Measurements from ENCODE around the gene PDE1C.
"Not testable (repeated sequence)": the region's sequence is repeated elsewhere in the genome, so short reads cannot be mapped to it uniquely, and the experiment has no call there.

The PDE1C gene

GRCh38 chr7:32023376-32023775 lies 46.8 kb downstream of the PDE1C start:
- POLR2A ChIA-PET: no interaction called here
- no peak for DNase-seq (ENCODE audit: extremely low spot score)
- CTCF ChIA-PET: no interaction called here
- no peak for TF ChIP-seq FOXM1 (IDR thresholded peaks at IDR 0.05; ENCODE audit: borderline replicate concordance)
- no peak for TF ChIP-seq PKNOX1 (IDR thresholded peaks at IDR 0.05)

- DNase-seq (ENCODE audit: extremely low spot score): no peak
- ChIA-PET POLR2A (no interaction called here), CTCF (no interaction called here)
- no peak for TF ChIP-seq LEF1 (IDR thresholded peaks at IDR 0.05; ENCODE audit: borderline replicate concordance)
- no peak for TF ChIP-seq FOXM1 (IDR thresholded peaks at IDR 0.05; ENCODE audit: borderline replicate concordance)
- TF ChIP-seq FOXA1 (IDR thresholded peaks at IDR 0.05): no peak
- TF ChIP-seq SUZ12 (IDR thresholded peaks at IDR 0.05): no peak
- no peak for TF ChIP-seq NFRKB (IDR thresholded peaks at IDR 0.05)
- no peak for TF ChIP-seq L3MBTL2 (conservative IDR thresholded peaks at IDR 0.05)
- no peak for TF ChIP-seq PKNOX1 (IDR thresholded peaks at IDR 0.05)
- TF ChIP-seq ZNF384 (IDR thresholded peaks at IDR 0.05): no peak
- no peak for TF ChIP-seq BHLHE40 (IDR thresholded peaks at IDR 0.05; ENCODE audit: borderline replicate concordance)
- TF ChIP-seq FOXK2 (IDR thresholded peaks at IDR 0.05): no peak
- TF ChIP-seq ARNT (IDR thresholded peaks at IDR 0.05): no peak
- no peak for TF ChIP-seq HDGF (IDR thresholded peaks at IDR 0.05; ENCODE audit: borderline replicate concordance)
- no peak for TF ChIP-seq SP1 (IDR thresholded peaks at IDR 0.05)
- no peak for TF ChIP-seq TARDBP (IDR thresholded peaks at IDR 0.05)
- TF ChIP-seq CTBP1 (IDR thresholded peaks at IDR 0.05; ENCODE audit: borderline replicate concordance): no peak
These were observed 47.2 kb downstream of the PDE1C start for GRCh38 chr7:32022966-32023365.

GRCh38 chr7:32020551-32021159 lies 49.6 kb downstream of the PDE1C start:
- CTCF ChIA-PET: no interaction called here

GRCh38 chr7:32018845-32019578 lies 51.2 kb downstream of the PDE1C start:
- TF ChIP-seq L3MBTL2 (conservative IDR thresholded peaks at IDR 0.05): no peak
- no peak for TF ChIP-seq PKNOX1 (IDR thresholded peaks at IDR 0.05)
- TF ChIP-seq FOXM1 (IDR thresholded peaks at IDR 0.05; ENCODE audit: borderline replicate concordance): no peak
- TF ChIP-seq NFRKB (IDR thresholded peaks at IDR 0.05): no peak
- TF ChIP-seq HDGF (IDR thresholded peaks at IDR 0.05; ENCODE audit: borderline replicate concordance): no peak
- TF ChIP-seq FOXK2 (IDR thresholded peaks at IDR 0.05): no peak
- no peak for TF ChIP-seq SUZ12 (IDR thresholded peaks at IDR 0.05)
- TF ChIP-seq ARNT (IDR thresholded peaks at IDR 0.05): no peak
- TF ChIP-seq SP1 (IDR thresholded peaks at IDR 0.05): no peak
- POLR2A ChIA-PET: no interaction called here
- CTCF ChIA-PET: no interaction called here
- DNase-seq (ENCODE audit: extremely low spot score): no peak

More at GRCh38 chr7:32020551-32021159, 49.6 kb downstream of the PDE1C start:
- DNase-seq (ENCODE audit: extremely low spot score): no peak
- POLR2A ChIA-PET: no interaction called here
- TF ChIP-seq TARDBP (IDR thresholded peaks at IDR 0.05) (no peak), FOXM1 (IDR thresholded peaks at IDR 0.05; ENCODE audit: borderline replicate concordance) (no peak), ELF4 (IDR thresholded peaks at IDR 0.05) (no peak), ARNT (IDR thresholded peaks at IDR 0.05) (no peak), CTBP1 (IDR thresholded peaks at IDR 0.05; ENCODE audit: borderline replicate concordance) (no peak), SP1 (IDR thresholded peaks at IDR 0.05) (no peak)

- TF ChIP-seq ARNT (IDR thresholded peaks at IDR 0.05): no peak
- TF ChIP-seq FOXM1 (IDR thresholded peaks at IDR 0.05; ENCODE audit: borderline replicate concordance): no peak
- TF ChIP-seq LEF1 (IDR thresholded peaks at IDR 0.05; ENCODE audit: borderline replicate concordance): no peak
- TF ChIP-seq SUZ12 (IDR thresholded peaks at IDR 0.05): no peak
- TF ChIP-seq FOXK2 (IDR thresholded peaks at IDR 0.05): no peak
- POLR2A ChIA-PET: no interaction called here
- DNase-seq (ENCODE audit: extremely low spot score): no peak
- CTCF ChIA-PET: no interaction called here
These were observed 55.1 kb downstream of the PDE1C start for GRCh38 chr7:32015133-32015532.

GRCh38 chr7:32013471-32013870 lies 56.7 kb downstream of the PDE1C start:
- DNase-seq (ENCODE audit: extremely low spot score); CTCF ChIA-PET; POLR2A ChIA-PET: not testable (repeated sequence)

GRCh38 chr7:32005577-32005976 lies 64.6 kb downstream of the PDE1C start:
- no peak for TF ChIP-seq ZNF384 (IDR thresholded peaks at IDR 0.05)
- TF ChIP-seq L3MBTL2 (conservative IDR thresholded peaks at IDR 0.05): no peak
- TF ChIP-seq CTBP1 (IDR thresholded peaks at IDR 0.05; ENCODE audit: borderline replicate concordance): no peak
- no peak for TF ChIP-seq SP1 (IDR thresholded peaks at IDR 0.05)
- TF ChIP-seq ARNT (IDR thresholded peaks at IDR 0.05): no peak
- no peak for TF ChIP-seq HDGF (IDR thresholded peaks at IDR 0.05; ENCODE audit: borderline replicate concordance)
- TF ChIP-seq TARDBP (IDR thresholded peaks at IDR 0.05): no peak
- TF ChIP-seq PKNOX1 (IDR thresholded peaks at IDR 0.05): no peak
- TF ChIP-seq FOXK2 (IDR thresholded peaks at IDR 0.05): no peak
- no peak for TF ChIP-seq FOXM1 (IDR thresholded peaks at IDR 0.05; ENCODE audit: borderline replicate concordance)
- TF ChIP-seq SUZ12 (IDR thresholded peaks at IDR 0.05): no peak
- TF ChIP-seq FOXA1 (IDR thresholded peaks at IDR 0.05): no peak
- TF ChIP-seq BHLHE40 (IDR thresholded peaks at IDR 0.05; ENCODE audit: borderline replicate concordance): no peak
- TF ChIP-seq ELF4 (IDR thresholded peaks at IDR 0.05): no peak
- no peak for TF ChIP-seq NFRKB (IDR thresholded peaks at IDR 0.05)
- TF ChIP-seq LEF1 (IDR thresholded peaks at IDR 0.05; ENCODE audit: borderline replicate concordance): no peak
- POLR2A ChIA-PET: no interaction called here
- CTCF ChIA-PET: no interaction called here
- no peak for DNase-seq (ENCODE audit: extremely low spot score)
